ENCODE data around the gene KRTAP2-2.
"Not testable (repeated sequence)": the region's sequence is repeated elsewhere in the genome, so short reads cannot be mapped to it uniquely, and the experiment has no call there.

The KRTAP2-2 gene

DNA sequence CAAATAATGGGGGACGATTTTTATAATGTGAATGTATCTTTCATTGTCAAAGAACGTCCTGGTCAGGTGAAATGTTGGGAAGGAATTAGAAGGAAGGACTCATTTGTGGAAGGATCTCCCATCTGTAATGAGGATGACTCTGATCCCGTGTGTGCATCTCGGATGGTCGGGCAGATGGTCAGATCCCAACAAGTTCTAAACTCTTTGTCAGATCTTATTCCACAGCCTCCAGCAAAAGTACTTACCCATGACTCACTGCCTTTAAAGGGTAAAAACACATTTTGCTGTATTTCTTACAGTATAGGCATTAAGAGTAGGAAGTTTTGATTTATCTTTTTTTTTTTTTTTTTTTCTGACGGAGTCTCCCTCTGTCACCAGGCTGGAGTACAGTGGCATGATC lies 43.5 kb upstream of the KRTAP2-2 start:
- no peak overlapping the region for H3K4me2 ChIP-seq (ENCODE audit: low read depth, low read length, poor library complexity, severe bottlenecking)

DNA sequence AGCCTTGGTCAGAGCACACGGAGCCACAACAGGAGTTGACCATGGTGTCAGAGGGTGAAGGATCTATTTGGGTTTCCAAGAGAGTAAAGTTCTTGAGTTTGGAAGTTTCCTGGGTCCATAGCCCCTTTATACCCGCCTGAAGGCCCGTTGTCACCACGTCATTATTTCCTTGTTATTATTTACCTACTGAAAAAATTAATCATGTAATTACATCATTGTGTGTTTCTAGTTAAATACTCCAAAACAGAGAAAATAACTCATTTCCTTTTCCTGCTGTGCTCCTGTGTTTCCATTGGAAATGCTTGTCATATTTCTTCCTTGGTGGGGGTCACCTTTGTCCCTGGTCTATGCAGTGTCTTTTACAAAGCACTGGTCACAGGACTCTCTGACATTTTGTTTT lies 43.0 kb upstream of the KRTAP2-2 start, which contains the start of gene KRTAP4-8:
Gene KRTAP4-8, minus strand, starts transcription at position 101 of the 400 bp plus-strand sequence. Its CDS starts 58 bp downstream, at position 43.
- Histone ChIP-seq H3K9me2 (replicated peaks; ENCODE audit: insufficient read depth, low read length) (no peaks in the 10 kb centered on the region), H3K9me3 (ENCODE audit: insufficient read depth, low read length) (no peaks in the 10 kb centered on the region), H4K20me1 (ENCODE audit: low read depth, low read length) (no peaks in the 10 kb centered on the region), H2AFZ (ENCODE audit: low read depth, low read length, severe bottlenecking) (no peak within 1 kb of the TSS), H3K36me3 (ENCODE audit: low read length) (no peaks in the 10 kb centered on the region), H3K79me2 (ENCODE audit: insufficient read depth, low read length) (no peaks in the 10 kb centered on the region), H3K4me2 (ENCODE audit: low read depth, low read length, poor library complexity, severe bottlenecking) (no peak within 1 kb of the TSS), H3K4me3 (ENCODE audit: insufficient read depth, low read length, poor library complexity, severe bottlenecking) (no peak within 1 kb of the TSS), H3K27me3 (ENCODE audit: low read length) (no peaks in the 10 kb centered on the region), H3K9ac (ENCODE audit: low read length) (no peak within 1 kb of the TSS), H3K27ac (ENCODE audit: low read depth, low read length) (no peak within 1 kb of the TSS), H3F3A (ENCODE audit: insufficient read depth) (no peaks in the 10 kb centered on the region)
- TF ChIP-seq EZH2phosphoT487 (conservative IDR thresholded peaks at IDR 0.05; ENCODE audit: low read length): no peak
- TF ChIP-seq, protein P1, sequence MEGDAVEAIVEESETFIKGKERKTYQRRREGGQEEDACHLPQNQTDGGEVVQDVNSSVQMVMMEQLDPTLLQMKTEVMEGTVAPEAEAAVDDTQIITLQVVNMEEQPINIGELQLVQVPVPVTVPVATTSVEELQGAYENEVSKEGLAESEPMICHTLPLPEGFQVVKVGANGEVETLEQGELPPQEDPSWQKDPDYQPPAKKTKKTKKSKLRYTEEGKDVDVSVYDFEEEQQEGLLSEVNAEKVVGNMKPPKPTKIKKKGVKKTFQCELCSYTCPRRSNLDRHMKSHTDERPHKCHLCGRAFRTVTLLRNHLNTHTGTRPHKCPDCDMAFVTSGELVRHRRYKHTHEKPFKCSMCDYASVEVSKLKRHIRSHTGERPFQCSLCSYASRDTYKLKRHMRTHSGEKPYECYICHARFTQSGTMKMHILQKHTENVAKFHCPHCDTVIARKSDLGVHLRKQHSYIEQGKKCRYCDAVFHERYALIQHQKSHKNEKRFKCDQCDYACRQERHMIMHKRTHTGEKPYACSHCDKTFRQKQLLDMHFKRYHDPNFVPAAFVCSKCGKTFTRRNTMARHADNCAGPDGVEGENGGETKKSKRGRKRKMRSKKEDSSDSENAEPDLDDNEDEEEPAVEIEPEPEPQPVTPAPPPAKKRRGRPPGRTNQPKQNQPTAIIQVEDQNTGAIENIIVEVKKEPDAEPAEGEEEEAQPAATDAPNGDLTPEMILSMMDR (IDR thresholded peaks at IDR 0.05; ENCODE audit: insufficient read depth, low read length, poor library complexity, severe bottlenecking): no peak

More for the DNA sequence above, 43.5 kb upstream of the KRTAP2-2 start:
- Histone ChIP-seq H3F3A (ENCODE audit: insufficient read depth) (no peaks in the 10 kb centered on the region), H3K9ac (ENCODE audit: low read length) (no peak overlapping the region), H4K20me1 (ENCODE audit: low read depth, low read length) (no peaks in the 10 kb centered on the region), H3K9me3 (ENCODE audit: insufficient read depth, low read length) (no peaks in the 10 kb centered on the region), H3K9me2 (replicated peaks; ENCODE audit: insufficient read depth, low read length) (no peaks in the 10 kb centered on the region), H3K36me3 (ENCODE audit: low read length) (no peaks in the 10 kb centered on the region), H3K4me3 (ENCODE audit: insufficient read depth, low read length, poor library complexity, severe bottlenecking) (no peak overlapping the region), H3K27me3 (ENCODE audit: low read length) (no peaks in the 10 kb centered on the region), H3K27ac (ENCODE audit: low read depth, low read length) (no peak overlapping the region), H2AFZ (ENCODE audit: low read depth, low read length, severe bottlenecking) (no peak overlapping the region), H3K79me2 (ENCODE audit: insufficient read depth, low read length) (no peaks in the 10 kb centered on the region)
- no peak for TF ChIP-seq EZH2phosphoT487 (conservative IDR thresholded peaks at IDR 0.05; ENCODE audit: low read length)
- TF ChIP-seq, protein P1 (IDR thresholded peaks at IDR 0.05; ENCODE audit: insufficient read depth, low read length, poor library complexity, severe bottlenecking): no peak

DNA sequence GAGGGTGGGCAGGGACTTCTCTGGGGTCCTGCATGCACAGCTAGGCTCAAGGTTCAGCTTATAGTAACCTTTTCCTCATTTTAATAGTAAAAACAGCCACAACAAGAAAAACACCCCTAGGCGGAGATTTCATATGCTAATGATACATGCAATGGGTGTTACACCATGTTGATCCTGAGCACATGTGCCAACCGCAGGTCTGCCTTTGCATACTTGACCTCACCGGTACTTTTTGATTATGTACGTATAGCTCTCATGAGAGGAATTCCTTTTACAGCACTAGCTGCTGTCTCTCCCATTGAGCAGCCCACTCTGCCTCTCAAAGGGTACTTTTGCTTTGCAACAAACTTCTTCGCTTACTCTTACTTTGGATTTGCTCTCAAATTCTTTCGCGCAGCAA lies 41.0 kb upstream of the KRTAP2-2 start:
- Histone ChIP-seq H3K27me3 (ENCODE audit: low read length) (no peaks in the 10 kb centered on the region), H3F3A (ENCODE audit: insufficient read depth) (no peaks in the 10 kb centered on the region), H4K20me1 (ENCODE audit: low read depth, low read length) (no peaks in the 10 kb centered on the region), H3K79me2 (ENCODE audit: insufficient read depth, low read length) (no peaks in the 10 kb centered on the region), H3K9me2 (replicated peaks; ENCODE audit: insufficient read depth, low read length) (no peaks in the 10 kb centered on the region), H3K9me3 (ENCODE audit: insufficient read depth, low read length) (no peaks in the 10 kb centered on the region), H3K27ac (ENCODE audit: low read depth, low read length) (no peak overlapping the region), H3K36me3 (ENCODE audit: low read length) (no peaks in the 10 kb centered on the region), H3K4me3 (ENCODE audit: insufficient read depth, low read length, poor library complexity, severe bottlenecking) (no peak overlapping the region), H3K4me2 (ENCODE audit: low read depth, low read length, poor library complexity, severe bottlenecking) (no peak overlapping the region), H2AFZ (ENCODE audit: low read depth, low read length, severe bottlenecking) (no peak overlapping the region), H3K9ac (ENCODE audit: low read length) (no peak overlapping the region)
- TF ChIP-seq EZH2phosphoT487 (conservative IDR thresholded peaks at IDR 0.05; ENCODE audit: low read length): no peak
- TF ChIP-seq, protein P1 (IDR thresholded peaks at IDR 0.05; ENCODE audit: insufficient read depth, low read length, poor library complexity, severe bottlenecking): no peak

DNA sequence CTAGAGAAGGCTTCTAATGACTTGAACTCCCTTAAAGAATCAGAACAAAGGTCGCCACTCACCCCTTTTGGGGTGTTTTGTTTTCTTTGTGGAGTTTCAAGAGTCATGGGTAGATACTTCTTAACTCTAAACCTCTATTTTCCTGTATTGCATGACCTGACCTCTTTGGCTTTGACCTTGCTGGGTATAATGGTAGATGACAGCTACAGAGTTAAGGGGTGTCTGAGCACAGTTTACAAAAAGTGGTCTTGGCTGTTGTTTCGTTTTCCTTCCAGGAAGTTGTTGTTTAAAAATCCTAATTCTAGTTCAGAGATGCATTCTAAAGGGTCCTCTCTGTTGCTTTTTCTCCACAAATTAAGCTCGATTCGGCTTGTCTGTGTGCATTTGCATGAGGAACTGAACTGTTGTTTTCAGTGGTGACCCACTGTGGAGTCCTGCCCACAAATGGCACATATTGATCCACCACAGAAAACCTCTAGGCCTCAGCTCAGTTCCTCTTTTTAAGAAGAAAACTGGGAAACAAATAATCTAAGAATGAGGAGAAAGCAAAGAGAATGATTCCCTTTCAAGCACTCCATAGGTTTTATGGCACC lies 33.8 kb upstream of the KRTAP2-2 start:
- H3K79me2 ChIP-seq (ENCODE audit: insufficient read depth, low read length); H3K36me3 ChIP-seq (ENCODE audit: low read length); H3K4me2 ChIP-seq (ENCODE audit: low read depth, low read length, poor library complexity, severe bottlenecking); H3K4me3 ChIP-seq (ENCODE audit: insufficient read depth, low read length, poor library complexity, severe bottlenecking); H4K20me1 ChIP-seq (ENCODE audit: low read depth, low read length); H3F3A ChIP-seq (ENCODE audit: insufficient read depth); H3K27ac ChIP-seq (ENCODE audit: low read depth, low read length); H3K9ac ChIP-seq (ENCODE audit: low read length); H3K9me3 ChIP-seq (ENCODE audit: insufficient read depth, low read length); H3K9me2 ChIP-seq (replicated peaks; ENCODE audit: insufficient read depth, low read length); H3K27me3 ChIP-seq (ENCODE audit: low read length); H2AFZ ChIP-seq (ENCODE audit: low read depth, low read length, severe bottlenecking): not testable (repeated sequence)

DNA sequence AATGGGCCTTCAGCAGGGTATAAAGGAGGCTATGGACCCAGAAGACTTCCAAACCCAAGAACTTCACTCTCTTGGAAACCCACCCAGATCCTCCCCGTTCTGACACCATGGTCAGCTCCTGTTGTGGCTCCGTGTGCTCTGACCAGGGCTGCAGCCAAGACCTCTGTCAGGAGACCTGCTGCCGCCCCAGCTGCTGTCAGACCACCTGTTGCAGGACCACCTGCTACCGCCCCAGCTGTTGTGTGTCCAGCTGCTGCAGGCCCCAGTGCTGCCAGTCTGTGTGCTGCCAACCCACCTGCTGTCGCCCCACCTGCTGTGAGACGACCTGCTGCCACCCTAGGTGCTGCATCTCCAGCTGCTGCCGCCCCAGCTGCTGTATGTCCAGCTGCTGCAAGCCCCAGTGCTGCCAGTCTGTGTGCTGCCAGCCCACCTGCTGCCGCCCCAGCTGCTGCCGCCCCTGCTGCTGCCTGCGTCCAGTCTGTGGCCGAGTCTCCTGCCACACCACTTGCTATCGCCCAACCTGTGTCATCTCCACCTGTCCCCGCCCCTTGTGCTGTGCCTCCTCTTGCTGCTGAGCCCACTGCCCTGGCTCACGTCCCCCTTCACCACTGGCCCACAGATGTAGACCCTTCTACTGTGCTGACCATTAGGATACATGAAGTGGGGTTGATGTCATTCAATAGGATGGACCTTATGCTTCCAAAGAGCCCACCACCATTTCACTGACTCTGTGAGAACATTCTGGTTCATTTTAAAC lies 29.2 kb upstream of the KRTAP2-2 start, which contains the start of gene KRTAP4-7:
Gene KRTAP4-7, plus strand, starts transcription at position 51 of the 757 bp plus-strand sequence. Its CDS starts 57 bp downstream, at position 108.
- not testable (repeated sequence) for H3K9me2 ChIP-seq (replicated peaks; ENCODE audit: insufficient read depth, low read length); H3K9ac ChIP-seq (ENCODE audit: low read length); H3K4me2 ChIP-seq (ENCODE audit: low read depth, low read length, poor library complexity, severe bottlenecking); H4K20me1 ChIP-seq (ENCODE audit: low read depth, low read length); H3K4me3 ChIP-seq (ENCODE audit: insufficient read depth, low read length, poor library complexity, severe bottlenecking); H3K79me2 ChIP-seq (ENCODE audit: insufficient read depth, low read length); H3K36me3 ChIP-seq (ENCODE audit: low read length); H3K27me3 ChIP-seq (ENCODE audit: low read length); H3K27ac ChIP-seq (ENCODE audit: low read depth, low read length); H3K9me3 ChIP-seq (ENCODE audit: insufficient read depth, low read length); H3F3A ChIP-seq (ENCODE audit: insufficient read depth); H2AFZ ChIP-seq (ENCODE audit: low read depth, low read length, severe bottlenecking)
